OCI-LY1 (cell line): ENCODE measurements around the gene ABCF1.

Experiments
- EZH2 ChIP-seq: fragments of 200-600 bp; sonication (generic), shearing (Covaris generic); IDR thresholded peaks from 2 replicates; pipeline ENCODE4 v1.8.0; 2017; ENCODE audit warnings: borderline replicate concordance, mixed run types, mild to moderate bottlenecking, antibody characterized with exemption, low read length, moderate library complexity, mixed read lengths
- TF ChIP-seq, protein P1 (sequence below): fragments of 200-600 bp; sonication (generic), shearing (Covaris generic); IDR thresholded peaks from 2 replicates; pipeline ENCODE4 v1.5.1; 2017; ENCODE audit warnings: mild to moderate bottlenecking, antibody characterized with exemption, low read length, moderate library complexity, mixed read lengths

DNA sequence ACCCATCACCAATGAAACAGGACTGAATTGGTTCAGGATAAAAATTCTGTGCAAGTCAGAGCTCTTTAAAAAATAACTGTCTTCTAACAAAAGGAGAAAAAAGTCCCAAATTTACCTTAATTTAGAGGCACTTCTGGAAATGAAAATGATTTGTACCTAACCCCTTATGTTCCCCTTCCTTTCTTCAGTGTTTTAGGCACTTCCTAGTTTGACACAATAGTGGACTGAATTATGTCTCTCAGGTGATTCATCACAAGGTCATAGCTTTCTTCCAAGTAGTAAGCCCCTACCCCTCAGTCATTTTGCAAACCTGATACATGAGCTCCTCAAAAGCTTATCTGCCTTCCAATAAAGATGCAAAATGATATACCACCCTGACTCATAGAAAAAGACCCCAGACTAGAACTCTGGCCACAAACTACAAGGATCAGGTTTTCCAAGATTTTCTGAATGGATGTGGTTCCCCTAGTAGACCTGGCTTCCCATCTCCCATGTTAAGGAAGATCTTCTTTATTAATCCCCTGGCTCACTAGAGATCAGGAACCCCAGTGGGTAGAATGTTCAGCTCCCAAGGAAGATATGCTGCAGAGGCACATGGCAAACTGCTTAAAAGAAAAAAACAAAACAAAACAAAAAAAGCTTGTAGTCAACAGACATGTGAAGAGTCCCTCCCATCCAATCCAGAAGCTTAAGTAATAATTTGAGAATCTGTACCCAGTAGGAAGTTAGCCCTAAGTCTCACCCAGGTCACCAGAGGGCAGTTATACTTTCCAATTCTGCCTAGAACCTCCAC is 42.2 kb downstream of the ABCF1 start:
- TF ChIP-seq EZH2 = no peak
- TF ChIP-seq, protein P1, sequence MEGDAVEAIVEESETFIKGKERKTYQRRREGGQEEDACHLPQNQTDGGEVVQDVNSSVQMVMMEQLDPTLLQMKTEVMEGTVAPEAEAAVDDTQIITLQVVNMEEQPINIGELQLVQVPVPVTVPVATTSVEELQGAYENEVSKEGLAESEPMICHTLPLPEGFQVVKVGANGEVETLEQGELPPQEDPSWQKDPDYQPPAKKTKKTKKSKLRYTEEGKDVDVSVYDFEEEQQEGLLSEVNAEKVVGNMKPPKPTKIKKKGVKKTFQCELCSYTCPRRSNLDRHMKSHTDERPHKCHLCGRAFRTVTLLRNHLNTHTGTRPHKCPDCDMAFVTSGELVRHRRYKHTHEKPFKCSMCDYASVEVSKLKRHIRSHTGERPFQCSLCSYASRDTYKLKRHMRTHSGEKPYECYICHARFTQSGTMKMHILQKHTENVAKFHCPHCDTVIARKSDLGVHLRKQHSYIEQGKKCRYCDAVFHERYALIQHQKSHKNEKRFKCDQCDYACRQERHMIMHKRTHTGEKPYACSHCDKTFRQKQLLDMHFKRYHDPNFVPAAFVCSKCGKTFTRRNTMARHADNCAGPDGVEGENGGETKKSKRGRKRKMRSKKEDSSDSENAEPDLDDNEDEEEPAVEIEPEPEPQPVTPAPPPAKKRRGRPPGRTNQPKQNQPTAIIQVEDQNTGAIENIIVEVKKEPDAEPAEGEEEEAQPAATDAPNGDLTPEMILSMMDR = 0 out of 2 replicates have a peak, but pooled peaks have one; percentile 9
